HG03025 (cell line): ENCODE measurements around the gene FAT4.

Experiments
- ATAC-seq: cut with Tn5 transposase; IDR thresholded peaks from one replicate; pipeline ENCODE4 v1.9.1; 2021; ENCODE audit warnings: mild to moderate bottlenecking, moderate library complexity; ENCODE audit not compliant: unreplicated experiment, low FRiP score

FAT4 gene

GRCh38 chr4:125314676-125315575, at the start of gene FAT4:
FAT4 (plus strand) TSS chr4:125314955; CDS start chr4:125316412, 1,457 bp downstream.
- peak; percentile 81 for ATAC-seq

GRCh38 chr4:125265846-125266245, 48.9 kb upstream of the FAT4 start:
- ATAC-seq = no peak

- no peak for ATAC-seq
These were observed 47.7 kb upstream of the FAT4 start for GRCh38 chr4:125266901-125267604.

- no peak for ATAC-seq
These were observed 47.1 kb upstream of the FAT4 start for GRCh38 chr4:125267630-125268029.

- ATAC-seq = no peak
These were observed 46.5 kb upstream of the FAT4 start for GRCh38 chr4:125268068-125268755.

- no peak for ATAC-seq
These were observed 37.9 kb upstream of the FAT4 start for GRCh38 chr4:125276811-125277210.

- no peak for ATAC-seq
These were observed 37.0 kb upstream of the FAT4 start for GRCh38 chr4:125277790-125278189.

GRCh38 chr4:125280892-125281403, 33.8 kb upstream of the FAT4 start:
- ATAC-seq = no peak

GRCh38 chr4:125283707-125284279, 31.0 kb upstream of the FAT4 start:
- ATAC-seq = no peak

GRCh38 chr4:125297116-125297515, 17.6 kb upstream of the FAT4 start:
- ATAC-seq = no peak

- no peak for ATAC-seq
These were observed 11.7 kb upstream of the FAT4 start for GRCh38 chr4:125303058-125303457.

- ATAC-seq = no peak
These were observed 10.9 kb upstream of the FAT4 start for GRCh38 chr4:125303821-125304220.

- ATAC-seq = no peak
These were observed 8.6 kb upstream of the FAT4 start for GRCh38 chr4:125306112-125306511.

GRCh38 chr4:125306533-125306932, 8.2 kb upstream of the FAT4 start:
- ATAC-seq = no peak

GRCh38 chr4:125311503-125311902, 3.3 kb upstream of the FAT4 start:
- no peak for ATAC-seq

GRCh38 chr4:125313497-125313896, 1.3 kb upstream of the FAT4 start:
- ATAC-seq = peak; percentile 42

- ATAC-seq = no peak
These were observed 627 bp upstream of the FAT4 start for GRCh38 chr4:125313989-125314667.

GRCh38 chr4:125315576-125316400, 1.0 kb downstream of the FAT4 start:
- ATAC-seq = no peak

GRCh38 chr4:125316401-125316790, 1.6 kb downstream of the FAT4 start:
- no peak for ATAC-seq
